ENCODE results near the gene KDR. TPM values are rescaled to one million over a fixed set of nuclear protein-coding genes. Genes with fewer than 3 reads are reported as not detected.

The KDR gene
- total and polyA plus RNA-seq, 4 donors = 6.1 to 39.1 (median 24.6) TPM

DNA sequence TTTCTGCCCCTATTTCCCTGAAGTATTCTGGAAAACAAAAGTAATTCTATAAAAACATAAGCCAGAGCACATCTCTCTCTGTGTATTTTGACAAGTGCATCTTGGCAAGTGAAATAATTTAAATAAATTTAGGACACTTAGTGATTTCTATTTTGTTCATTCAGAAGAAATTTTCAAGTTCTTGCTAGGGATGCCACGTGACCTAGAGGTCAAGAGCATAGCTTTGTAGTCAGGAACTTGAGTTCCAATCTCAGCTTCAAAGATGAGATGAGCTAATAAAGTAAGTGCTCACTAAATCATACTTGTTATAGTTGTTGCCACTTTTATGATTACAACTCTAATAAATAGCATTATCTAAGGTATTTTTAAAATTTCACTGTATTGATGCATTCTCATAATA, 13.8 kb downstream of the KDR start:
- Histone ChIP-seq H3K36me3 (ENCODE audit: control insufficient read depth in 4 of 4, insufficient read depth in 3 of 4, low read depth in 1 of 4, low read length in 3 of 4) (no peaks in the 10 kb centered on the region), H3K9me3 (ENCODE audit: control insufficient read depth in 4 of 4, low read length in 3 of 4) (no peaks in the 10 kb centered on the region), H3K4me1 (ENCODE audit: control insufficient read depth in 4 of 4, insufficient read depth in 4 of 4, low read length in 3 of 4) (no peaks in the 10 kb centered on the region), H3K27ac (ENCODE audit: low read depth in 1 of 2, low read length in 2 of 2) (no peak overlapping the region), H3K4me3 (ENCODE audit: low read depth in 1 of 3, low read length in 3 of 3) (no peak overlapping the region), H3K27me3 (ENCODE audit: control insufficient read depth in 4 of 4, insufficient read depth in 4 of 4, low read length in 3 of 4) (no peaks in the 10 kb centered on the region), H3K9ac (ENCODE audit: low read depth in 1 of 2, low read length in 2 of 2) (no peak overlapping the region)
- no peak for TF ChIP-seq FOXA2 (IDR thresholded peaks at IDR 0.05)
- TF ChIP-seq SP1 (IDR thresholded peaks at IDR 0.05) = no peak
- TF ChIP-seq, protein P1, sequence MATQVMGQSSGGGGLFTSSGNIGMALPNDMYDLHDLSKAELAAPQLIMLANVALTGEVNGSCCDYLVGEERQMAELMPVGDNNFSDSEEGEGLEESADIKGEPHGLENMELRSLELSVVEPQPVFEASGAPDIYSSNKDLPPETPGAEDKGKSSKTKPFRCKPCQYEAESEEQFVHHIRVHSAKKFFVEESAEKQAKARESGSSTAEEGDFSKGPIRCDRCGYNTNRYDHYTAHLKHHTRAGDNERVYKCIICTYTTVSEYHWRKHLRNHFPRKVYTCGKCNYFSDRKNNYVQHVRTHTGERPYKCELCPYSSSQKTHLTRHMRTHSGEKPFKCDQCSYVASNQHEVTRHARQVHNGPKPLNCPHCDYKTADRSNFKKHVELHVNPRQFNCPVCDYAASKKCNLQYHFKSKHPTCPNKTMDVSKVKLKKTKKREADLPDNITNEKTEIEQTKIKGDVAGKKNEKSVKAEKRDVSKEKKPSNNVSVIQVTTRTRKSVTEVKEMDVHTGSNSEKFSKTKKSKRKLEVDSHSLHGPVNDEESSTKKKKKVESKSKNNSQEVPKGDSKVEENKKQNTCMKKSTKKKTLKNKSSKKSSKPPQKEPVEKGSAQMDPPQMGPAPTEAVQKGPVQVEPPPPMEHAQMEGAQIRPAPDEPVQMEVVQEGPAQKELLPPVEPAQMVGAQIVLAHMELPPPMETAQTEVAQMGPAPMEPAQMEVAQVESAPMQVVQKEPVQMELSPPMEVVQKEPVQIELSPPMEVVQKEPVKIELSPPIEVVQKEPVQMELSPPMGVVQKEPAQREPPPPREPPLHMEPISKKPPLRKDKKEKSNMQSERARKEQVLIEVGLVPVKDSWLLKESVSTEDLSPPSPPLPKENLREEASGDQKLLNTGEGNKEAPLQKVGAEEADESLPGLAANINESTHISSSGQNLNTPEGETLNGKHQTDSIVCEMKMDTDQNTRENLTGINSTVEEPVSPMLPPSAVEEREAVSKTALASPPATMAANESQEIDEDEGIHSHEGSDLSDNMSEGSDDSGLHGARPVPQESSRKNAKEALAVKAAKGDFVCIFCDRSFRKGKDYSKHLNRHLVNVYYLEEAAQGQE (IDR thresholded peaks at IDR 0.05) = no peak
- TF ChIP-seq HNF4A (conservative IDR thresholded peaks at IDR 0.05) = no peak
- no peak for TF ChIP-seq HNF4G (IDR thresholded peaks at IDR 0.05)
- no peak for TF ChIP-seq FOXA1 (IDR thresholded peaks at IDR 0.05)
- TF ChIP-seq NR2F2 (IDR thresholded peaks at IDR 0.05) = no peak
- TF ChIP-seq, protein P2, sequence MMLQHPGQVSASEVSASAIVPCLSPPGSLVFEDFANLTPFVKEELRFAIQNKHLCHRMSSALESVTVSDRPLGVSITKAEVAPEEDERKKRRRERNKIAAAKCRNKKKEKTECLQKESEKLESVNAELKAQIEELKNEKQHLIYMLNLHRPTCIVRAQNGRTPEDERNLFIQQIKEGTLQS (IDR thresholded peaks at IDR 0.05) = no peak
- TF ChIP-seq, protein P3, sequence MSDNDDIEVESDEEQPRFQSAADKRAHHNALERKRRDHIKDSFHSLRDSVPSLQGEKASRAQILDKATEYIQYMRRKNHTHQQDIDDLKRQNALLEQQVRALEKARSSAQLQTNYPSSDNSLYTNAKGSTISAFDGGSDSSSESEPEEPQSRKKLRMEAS (IDR thresholded peaks at IDR 0.05) = no peak
- TF ChIP-seq, protein P4, sequence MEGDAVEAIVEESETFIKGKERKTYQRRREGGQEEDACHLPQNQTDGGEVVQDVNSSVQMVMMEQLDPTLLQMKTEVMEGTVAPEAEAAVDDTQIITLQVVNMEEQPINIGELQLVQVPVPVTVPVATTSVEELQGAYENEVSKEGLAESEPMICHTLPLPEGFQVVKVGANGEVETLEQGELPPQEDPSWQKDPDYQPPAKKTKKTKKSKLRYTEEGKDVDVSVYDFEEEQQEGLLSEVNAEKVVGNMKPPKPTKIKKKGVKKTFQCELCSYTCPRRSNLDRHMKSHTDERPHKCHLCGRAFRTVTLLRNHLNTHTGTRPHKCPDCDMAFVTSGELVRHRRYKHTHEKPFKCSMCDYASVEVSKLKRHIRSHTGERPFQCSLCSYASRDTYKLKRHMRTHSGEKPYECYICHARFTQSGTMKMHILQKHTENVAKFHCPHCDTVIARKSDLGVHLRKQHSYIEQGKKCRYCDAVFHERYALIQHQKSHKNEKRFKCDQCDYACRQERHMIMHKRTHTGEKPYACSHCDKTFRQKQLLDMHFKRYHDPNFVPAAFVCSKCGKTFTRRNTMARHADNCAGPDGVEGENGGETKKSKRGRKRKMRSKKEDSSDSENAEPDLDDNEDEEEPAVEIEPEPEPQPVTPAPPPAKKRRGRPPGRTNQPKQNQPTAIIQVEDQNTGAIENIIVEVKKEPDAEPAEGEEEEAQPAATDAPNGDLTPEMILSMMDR (IDR thresholded peaks at IDR 0.05; ENCODE audit: low read depth, low read length, missing input control) = no peak
- TF ChIP-seq EGR1 (IDR thresholded peaks at IDR 0.05; ENCODE audit: low read depth in 2 of 2) = no peak
- no peak for TF ChIP-seq JUND (IDR thresholded peaks at IDR 0.05)
- no peak for TF ChIP-seq GABPA (IDR thresholded peaks at IDR 0.05 in 1 of 2, conservative IDR thresholded peaks at IDR 0.05 in 1 of 2)
- TF ChIP-seq, protein P5, sequence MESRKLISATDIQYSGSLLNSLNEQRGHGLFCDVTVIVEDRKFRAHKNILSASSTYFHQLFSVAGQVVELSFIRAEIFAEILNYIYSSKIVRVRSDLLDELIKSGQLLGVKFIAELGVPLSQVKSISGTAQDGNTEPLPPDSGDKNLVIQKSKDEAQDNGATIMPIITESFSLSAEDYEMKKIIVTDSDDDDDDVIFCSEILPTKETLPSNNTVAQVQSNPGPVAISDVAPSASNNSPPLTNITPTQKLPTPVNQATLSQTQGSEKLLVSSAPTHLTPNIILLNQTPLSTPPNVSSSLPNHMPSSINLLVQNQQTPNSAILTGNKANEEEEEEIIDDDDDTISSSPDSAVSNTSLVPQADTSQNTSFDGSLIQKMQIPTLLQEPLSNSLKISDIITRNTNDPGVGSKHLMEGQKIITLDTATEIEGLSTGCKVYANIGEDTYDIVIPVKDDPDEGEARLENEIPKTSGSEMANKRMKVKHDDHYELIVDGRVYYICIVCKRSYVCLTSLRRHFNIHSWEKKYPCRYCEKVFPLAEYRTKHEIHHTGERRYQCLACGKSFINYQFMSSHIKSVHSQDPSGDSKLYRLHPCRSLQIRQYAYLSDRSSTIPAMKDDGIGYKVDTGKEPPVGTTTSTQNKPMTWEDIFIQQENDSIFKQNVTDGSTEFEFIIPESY (IDR thresholded peaks at IDR 0.05) = no peak
- TF ChIP-seq TAF1 (conservative IDR thresholded peaks at IDR 0.05) = no peak
- TF ChIP-seq YY1 (IDR thresholded peaks at IDR 0.05) = no peak
- no peak for TF ChIP-seq RAD21 (IDR thresholded peaks at IDR 0.05)
- no peak for TF ChIP-seq RXRA (IDR thresholded peaks at IDR 0.05)
- no peak for DNase-seq (ENCODE audit: low spot score)
- WGBS = 51% methylated on average over 1 of the region's 1 CpG
